SK-MEL-5 (cell line): ENCODE data around the gene SCYL2. TPM values are rescaled to one million over a fixed set of nuclear protein-coding genes. Genes with fewer than 3 reads are reported as not detected.

Experiments used
- DNase-seq: peaks from one replicate; pipeline ENCODE4 v3.0.0-alpha.2; 2016; ENCODE audit warnings: low read depth, low spot score
- in situ Hi-C: cut with HindIII; loops from 2 replicates; pipeline ENCODE4 v1.10.0; 2016; ENCODE audit warnings: low sequenced_read_pairs, high pct_unique_total_duplicates, low pct_unique_long_range_greater_than_20kb
- total RNA-seq: library from RNA; depleted of rRNA; stranded (reverse); fragments of >200 nt; shearing (Covaris generic); gene quantifications from 2 replicates; pipeline ENCODE4 v1.2.3, GENCODE V29; 2014

The SCYL2 gene
- total RNA-seq, 1 experiment from 2014 or later = 42.1 TPM

DNA sequence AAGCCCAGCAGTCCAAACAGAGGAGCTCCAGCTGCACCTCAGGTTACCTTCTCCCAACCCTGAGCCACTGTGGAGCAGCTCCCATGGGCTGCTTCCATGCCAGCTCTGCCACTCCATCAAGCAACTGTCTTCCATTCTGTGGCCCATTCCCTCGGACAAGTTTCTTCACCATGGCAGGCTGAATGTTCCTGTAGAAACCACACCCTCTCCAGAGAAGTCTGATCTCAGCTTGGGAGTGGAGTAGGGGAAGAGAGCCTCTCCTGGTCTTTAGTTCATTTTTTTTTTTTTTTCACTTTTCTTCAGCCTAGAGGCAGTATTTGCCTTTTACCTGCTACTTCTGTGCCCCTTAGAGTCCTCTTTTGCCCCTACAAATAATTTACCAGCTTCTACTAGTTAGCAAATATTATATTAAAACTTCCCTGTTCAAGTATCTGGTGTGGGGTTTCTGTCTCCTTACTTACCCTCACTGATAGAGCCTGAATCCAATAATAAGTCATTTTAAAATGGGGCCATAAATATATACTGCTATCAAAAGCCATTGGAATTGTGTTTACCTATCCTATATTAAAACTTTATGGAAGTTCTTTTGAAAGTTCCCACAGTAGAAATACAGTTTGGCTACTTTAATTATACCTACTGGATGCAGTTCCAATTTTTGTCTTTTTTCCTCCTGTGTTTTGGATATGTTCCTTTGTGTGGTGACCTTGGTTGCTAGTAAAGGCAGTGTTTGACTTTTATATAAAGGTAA lies 78.2 kb downstream of the SCYL2 start:
- peak; percentile 16 for DNase-seq
- in situ Hi-C loops = no loop called here

GRCh38 chr12:100346660-100347059 lies 79.7 kb downstream of the SCYL2 start:
- in situ Hi-C loops = no loop called here
- peak; percentile 49 for DNase-seq

DNA sequence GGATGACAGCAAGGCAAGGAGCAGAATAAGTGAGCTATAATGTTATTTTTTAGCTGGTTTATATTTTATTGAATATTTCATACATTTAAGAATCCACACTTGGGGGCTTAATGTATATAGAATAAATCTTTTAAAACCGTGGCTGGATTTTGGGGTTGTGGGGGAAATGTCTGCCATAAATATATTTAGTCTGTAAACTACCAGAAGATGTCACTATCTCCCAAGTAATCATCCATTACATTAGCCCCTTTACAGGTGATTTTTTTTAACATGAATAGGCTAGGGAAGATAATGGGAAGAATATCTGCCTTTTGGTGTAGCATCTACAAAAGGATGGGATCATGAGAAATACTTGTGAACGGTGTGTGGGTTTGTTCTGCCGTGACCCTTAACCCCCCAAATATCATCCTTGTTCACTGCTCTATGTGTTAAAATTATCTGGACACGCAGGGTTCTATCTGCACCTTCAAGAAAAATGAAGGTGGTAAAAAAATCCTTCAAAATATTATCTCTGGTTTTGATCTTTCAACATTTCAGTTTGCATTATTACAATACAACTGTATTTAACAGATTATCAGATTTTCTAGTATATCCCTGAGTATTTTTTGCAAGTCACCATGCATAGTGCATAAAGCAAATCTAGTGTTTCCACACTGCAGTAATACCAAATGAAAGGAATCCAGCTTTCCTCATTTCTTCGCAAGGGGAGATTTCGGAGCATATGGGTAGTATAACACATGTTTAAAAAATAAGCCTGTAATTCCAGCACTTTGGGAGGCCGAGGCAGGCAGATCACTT lies 81.9 kb downstream of the SCYL2 start:
- peak; percentile 75 for DNase-seq
- in situ Hi-C loops = no loop called here

DNA sequence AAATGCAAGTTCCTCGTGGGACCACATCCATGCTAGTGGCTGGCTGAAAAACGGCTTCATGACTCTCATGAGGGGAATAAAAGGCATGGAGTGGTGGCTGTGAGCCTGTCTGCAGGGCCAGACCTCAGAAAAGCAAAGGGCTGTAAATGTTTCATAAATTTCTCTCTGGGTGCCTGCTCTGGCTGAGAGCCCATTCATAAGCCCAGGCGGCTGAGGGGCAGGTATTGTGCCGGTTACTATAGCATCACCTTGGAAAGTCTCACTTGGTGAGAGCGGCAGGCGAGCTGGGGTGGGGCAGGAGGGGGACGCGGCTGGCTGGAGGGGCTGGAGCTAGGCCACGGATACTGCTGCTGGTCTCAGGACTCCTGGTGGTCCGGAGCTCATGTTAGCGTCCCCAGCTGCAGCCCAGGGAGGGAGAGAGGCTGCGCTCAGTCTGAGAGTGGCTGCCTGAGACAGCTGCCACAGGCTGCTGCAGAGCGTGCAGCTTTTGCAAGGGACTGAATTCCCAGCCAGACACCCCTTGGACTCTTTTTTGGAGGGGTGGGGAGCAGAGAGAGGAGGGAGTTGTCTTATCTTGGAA lies 89.8 kb downstream of the SCYL2 start, which contains the start of gene SLC17A8:
Gene SLC17A8, plus strand, starts transcription at position 431 of the 580 bp plus-strand sequence. CDS start 318 bp downstream, outside the sequence.
- in situ Hi-C loops = no loop called here
- DNase-seq = no peak

GRCh38 chr12:100359248-100359647 lies 92.3 kb downstream of the SCYL2 start:
- in situ Hi-C loops = no loop called here
- no peak for DNase-seq

- in situ Hi-C loops = no loop called here
- DNase-seq = no peak
Observed at GRCh38 chr12:100359822-100360221, 92.8 kb downstream of the SCYL2 start.

- no peak for DNase-seq
- in situ Hi-C loops = no loop called here
Observed at GRCh38 chr12:100360450-100360849, 93.5 kb downstream of the SCYL2 start.

DNA sequence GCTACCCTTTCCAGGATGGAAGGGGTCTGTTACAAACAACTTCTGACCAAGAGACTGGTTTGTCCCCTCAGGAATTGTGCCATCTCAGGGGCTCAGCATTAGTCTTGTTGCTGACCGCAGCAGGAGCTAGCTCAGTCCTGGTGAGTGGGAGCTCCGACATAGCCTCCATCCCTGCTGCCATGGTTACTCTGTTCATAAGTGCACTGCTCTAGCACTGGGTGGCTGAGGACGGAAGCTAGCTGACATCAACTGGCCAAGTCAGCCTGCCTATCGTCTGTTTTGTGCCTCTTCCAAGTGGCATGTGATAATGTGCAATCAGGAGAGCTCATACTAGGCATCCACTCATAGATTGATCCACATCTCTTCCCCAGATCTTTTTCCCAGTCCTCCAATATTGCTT lies 97.3 kb downstream of the SCYL2 start:
- no peak for DNase-seq
- in situ Hi-C loops = no loop called here

- in situ Hi-C loops = no loop called here
- DNase-seq = peak; percentile 26
Observed at GRCh38 chr12:100365411-100365810, 98.4 kb downstream of the SCYL2 start.

GRCh38 chr12:100368066-100368465 lies 101.1 kb downstream of the SCYL2 start:
- no peak for DNase-seq
- in situ Hi-C loops = no loop called here

DNA sequence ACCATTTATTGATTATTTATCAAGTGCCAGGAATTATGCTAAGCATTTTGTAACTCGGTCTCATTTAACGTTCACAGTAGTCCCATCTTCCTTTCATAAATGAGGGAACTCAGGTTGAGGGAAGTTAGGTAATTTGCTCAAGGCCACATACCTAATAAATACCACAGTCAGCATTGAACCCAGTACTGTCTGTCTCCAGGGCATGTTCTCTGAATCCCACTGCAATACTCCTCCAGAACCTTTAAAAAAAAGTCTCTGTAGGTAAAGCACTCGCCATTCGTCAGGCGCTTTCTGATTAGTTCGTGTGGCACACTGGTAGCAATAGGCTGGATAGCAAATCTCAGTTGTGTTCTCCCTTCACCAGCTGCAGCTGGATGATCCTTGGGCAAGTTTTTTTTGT lies 104.2 kb downstream of the SCYL2 start:
- in situ Hi-C loops = no loop called here
- no peak for DNase-seq

DNA sequence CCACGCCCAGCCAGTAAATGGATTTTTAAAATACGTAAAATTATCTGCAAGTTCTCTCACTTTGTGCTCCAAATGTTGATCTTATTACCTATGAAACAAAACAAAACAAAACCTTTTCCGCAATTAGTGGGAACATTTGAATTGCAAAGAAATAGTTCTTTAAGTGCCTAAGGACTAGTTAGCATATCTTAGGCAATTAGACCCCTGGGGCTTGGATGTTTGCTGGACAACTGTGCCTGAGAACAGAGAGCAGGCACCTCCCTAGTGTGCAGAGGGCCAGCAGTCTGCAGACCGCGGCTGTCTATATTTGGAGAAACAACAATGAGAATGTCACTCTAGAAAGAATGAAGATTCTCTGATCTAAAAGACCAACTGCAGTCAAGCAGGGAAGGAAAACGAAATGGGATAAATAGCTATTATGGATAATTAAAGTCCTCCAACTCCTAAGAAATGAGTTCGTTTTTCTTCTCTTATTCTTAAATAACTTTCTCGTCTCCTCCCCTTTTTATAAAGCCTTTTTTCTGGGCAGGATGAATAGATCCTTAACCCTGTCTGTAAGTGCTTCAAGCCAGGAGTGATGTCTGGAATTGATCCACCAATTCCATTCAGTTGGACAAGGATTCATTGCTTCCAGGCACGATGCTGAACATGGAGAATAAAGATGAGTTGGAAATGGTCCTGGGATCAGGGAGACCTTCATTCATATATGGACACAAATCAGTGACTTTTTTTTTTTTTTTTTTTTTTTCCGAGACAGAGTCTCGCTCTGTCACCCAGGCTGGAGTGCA lies 106.1 kb downstream of the SCYL2 start:
- in situ Hi-C loops = no loop called here

GRCh38 chr12:100375038-100375735 lies 108.2 kb downstream of the SCYL2 start:
- no peak for DNase-seq
- in situ Hi-C loops = no loop called here

More for the DNA sequence above, 106.1 kb downstream of the SCYL2 start:
- DNase-seq = no peak

GRCh38 chr12:100376161-100376560 lies 109.2 kb downstream of the SCYL2 start:
- no peak for DNase-seq
- in situ Hi-C loops = no loop called here

DNA sequence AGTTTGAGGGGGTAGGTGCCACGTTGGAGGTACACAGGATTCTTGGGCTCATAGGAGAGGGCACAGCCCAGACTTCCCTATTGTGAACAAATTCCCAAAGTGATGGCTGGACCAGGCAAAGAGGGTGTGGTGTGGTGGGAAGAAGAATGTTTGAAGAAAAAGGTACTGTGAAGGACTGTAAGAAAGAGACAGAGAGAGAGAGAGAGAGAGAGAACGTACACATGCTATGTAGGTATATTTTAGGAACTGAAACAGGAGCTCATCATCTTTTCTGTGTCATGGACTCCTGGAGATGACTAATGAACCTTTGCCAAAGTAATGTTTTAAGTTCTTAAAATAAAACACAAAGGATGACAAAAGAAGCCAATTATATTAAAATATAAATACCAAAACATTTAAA lies 114.4 kb downstream of the SCYL2 start:
- no peak for DNase-seq
- in situ Hi-C loops = no loop called here

- no peak for DNase-seq
- in situ Hi-C loops = no loop called here
Observed at GRCh38 chr12:100382338-100382737, 115.4 kb downstream of the SCYL2 start.
